Adipose tissue (tissue), 3 donors: ENCODE data around the gene AZU1. TPM values are rescaled to one million over a fixed set of nuclear protein-coding genes. Genes with fewer than 3 reads are reported as not detected.

Experiments used
- H3K27ac ChIP-seq: one replicate; pipeline ENCODE4 v1.5.1; 2013; ENCODE audit warnings: low read depth, low read length
- WGBS, 3 donors: extraction: QIAGEN DNeasy Blood & Tissue Kit; methylation state at CpG; one replicate each; pipeline ENCODE4 v1.1.7; 2013; 5-methylcytosine and 5-hydroxymethylcytosine counted together
- polyA plus RNA-seq, 3 donors: library from polyadenylated mRNA; stranded (reverse); fragments of 200-250 nt; gene quantifications; one replicate each; pipeline ENCODE4 v1.2.3, GENCODE V29; 2013
- donor health status: healthy with polysubstance abuse.
- donor health status: Bipolar disorder and iron deficiency.
- donor health status: healthy.

AZU1 gene
- polyA plus RNA-seq, 3 donors = 0.03 to 3.3 (median 0.13) TPM

DNA sequence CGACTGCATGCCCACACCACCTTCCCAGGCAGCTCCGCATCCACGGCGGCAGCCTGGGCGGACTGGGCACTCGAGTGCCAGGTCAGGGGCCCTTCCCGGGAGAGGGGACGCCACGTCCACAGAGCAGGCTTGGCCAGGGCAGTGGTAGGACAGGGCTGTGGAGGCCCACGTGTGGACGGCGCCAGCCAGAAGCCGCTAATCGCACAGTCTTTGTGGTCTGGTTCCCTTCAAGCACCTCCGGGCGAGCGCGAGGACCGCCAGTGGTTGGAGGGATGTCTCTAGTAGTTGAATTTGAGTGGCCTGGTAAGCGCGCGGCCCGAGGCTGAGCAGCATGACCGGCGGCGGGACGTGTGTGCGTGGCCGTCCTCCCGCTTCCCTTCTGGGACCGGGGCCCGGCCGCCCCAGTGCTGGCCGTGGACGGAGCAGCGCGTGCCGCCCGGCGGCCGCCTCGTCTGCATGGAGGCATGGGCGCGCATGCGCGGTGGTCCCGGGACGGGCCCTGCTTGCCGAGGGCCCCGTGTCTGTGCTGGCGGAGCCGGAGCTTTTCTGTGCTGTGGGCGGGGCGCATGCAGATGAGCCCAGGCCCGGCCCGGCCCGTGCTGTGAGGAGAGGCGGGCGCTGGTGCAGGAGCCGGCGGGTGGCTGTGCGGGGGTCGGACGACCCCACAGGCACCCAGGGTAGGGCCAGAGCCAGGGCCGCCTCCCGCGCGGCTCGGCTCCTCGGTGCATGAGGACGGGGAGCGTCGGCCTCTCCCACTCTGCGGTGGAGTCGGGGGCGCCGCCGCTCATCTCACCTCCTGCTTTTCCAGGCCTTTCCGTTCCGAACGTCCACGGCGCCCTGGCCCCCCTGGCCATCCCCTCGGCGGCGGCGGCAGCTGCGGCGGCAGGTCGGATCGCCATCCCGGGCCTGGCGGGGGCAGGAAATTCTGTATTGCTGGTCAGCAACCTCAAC lies 21.8 kb upstream of the AZU1 start:
- 89 to 93% (median 92%) methylated on average over 79 to 93 of the region's 93 CpGs for WGBS, 3 donors
- no peak overlapping the region for H3K27ac ChIP-seq

DNA sequence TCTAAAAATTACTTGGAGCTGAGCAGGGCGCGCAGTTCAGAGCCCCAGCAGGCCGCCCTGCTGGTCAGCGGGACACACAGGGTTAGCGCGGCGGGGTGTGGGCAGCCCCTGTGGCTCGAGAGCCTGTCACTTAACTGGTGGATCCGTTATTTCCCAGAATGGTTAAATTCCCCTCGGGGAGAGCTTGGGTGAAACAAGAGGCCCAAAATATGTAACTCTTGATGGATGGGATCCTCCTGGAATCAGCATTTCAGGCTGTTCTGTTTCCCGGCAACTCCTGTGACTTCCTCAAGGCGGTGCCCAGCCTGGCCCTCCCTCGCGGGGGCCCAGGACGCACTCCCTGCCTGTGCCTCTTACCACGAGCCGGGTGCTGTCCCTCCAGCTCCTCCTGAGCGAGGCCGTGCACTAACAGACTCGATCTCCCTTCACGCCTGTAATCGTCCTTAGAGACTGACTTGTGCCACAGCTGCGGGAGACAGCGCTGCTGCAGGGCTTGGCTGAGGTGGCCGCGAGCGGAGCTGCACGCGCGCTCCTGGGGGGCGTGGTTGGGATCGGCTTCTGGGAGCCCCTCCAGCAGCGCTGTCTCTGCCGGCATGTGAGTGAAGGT lies 20.7 kb upstream of the AZU1 start:
- no peak overlapping the region for H3K27ac ChIP-seq
- 82 to 87% (median 83%) methylated on average over 34 of the region's 34 CpGs for WGBS, 3 donors

DNA sequence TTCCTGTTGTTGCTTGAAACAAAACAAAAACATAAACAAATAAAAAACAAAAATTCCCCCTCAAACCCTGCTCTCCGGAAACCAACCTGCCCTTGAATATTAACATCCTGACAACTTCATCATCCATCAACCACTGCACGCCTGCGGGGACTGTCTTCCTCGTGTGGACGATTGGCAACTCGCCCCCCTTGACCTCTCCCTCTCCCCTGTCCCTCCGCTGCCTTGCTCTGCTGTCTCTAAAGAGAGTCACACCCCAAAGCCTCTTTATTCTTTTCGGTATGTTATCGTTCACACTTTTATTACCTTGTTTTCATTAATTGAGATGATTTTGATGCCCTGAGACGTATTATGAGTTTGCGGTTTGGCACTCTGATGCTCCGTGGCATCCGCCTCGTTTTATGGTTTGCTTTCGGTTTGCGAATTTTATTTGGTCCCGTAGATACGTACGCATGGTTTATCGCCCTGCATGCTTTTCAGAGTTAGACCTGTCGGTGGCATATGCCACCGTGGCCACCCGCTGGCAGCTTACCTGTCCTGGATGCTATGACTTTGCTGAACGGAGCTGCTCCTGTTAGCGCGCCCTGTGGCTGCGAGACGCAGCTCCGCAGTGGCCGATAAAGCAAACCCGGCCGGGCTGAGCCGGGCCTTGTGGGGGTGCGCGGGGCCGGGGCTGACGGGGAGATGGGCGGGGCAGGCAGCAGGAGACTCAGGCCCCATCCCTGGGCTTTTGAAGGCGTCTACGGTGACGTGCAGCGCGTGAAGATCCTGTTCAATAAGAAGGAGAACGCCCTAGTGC lies 19.8 kb upstream of the AZU1 start:
- WGBS, 3 donors = 90 to 92% (median 91%) methylated on average over 44 of the region's 44 CpGs
- H3K27ac ChIP-seq = no peak overlapping the region

- 91 to 92% (median 91%) methylated on average over 22 to 26 of the region's 26 CpGs for WGBS, 3 donors
These were observed 19.2 kb upstream of the AZU1 start for GRCh38 chr19:808423-808775.

GRCh38 chr19:810077-810855 lies 17.4 kb upstream of the AZU1 start:
- WGBS, 3 donors = 83 to 84% (median 84%) methylated on average over 30 of the region's 30 CpGs
- no peak overlapping the region for H3K27ac ChIP-seq

More at GRCh38 chr19:808423-808775, 19.2 kb upstream of the AZU1 start:
- H3K27ac ChIP-seq = no peak overlapping the region

DNA sequence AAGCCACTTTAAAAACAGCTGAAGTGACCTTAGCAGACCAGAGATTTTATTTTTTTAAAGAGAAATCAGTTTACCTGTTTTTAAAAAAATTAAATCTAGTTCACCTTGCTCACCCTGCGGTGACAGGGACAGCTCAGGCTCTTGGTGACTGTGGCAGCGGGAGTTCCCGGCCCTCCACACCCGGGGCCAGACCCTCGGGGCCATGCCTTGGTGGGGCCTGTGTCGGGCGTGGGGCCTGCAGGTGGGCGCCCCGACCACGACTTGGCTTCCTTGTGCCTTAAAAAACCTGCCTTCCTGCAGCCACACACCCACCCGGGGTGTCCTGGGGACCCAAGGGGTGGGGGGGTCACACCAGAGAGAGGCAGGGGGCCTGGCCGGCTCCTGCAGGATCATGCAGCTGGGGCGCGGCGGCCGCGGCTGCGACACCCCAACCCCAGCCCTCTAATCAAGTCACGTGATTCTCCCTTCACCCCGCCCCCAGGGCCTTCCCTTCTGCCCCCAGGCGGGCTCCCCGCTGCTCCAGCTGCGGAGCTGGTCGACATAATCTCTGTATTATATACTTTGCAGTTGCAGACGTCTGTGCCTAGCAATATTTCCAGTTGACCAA lies 16.7 kb upstream of the AZU1 start:
- 85 to 91% (median 89%) methylated on average over 22 to 25 of the region's 25 CpGs for WGBS, 3 donors
- no peak overlapping the region for H3K27ac ChIP-seq

GRCh38 chr19:811506-812048 lies 16.1 kb upstream of the AZU1 start:
- no peak overlapping the region for H3K27ac ChIP-seq

DNA sequence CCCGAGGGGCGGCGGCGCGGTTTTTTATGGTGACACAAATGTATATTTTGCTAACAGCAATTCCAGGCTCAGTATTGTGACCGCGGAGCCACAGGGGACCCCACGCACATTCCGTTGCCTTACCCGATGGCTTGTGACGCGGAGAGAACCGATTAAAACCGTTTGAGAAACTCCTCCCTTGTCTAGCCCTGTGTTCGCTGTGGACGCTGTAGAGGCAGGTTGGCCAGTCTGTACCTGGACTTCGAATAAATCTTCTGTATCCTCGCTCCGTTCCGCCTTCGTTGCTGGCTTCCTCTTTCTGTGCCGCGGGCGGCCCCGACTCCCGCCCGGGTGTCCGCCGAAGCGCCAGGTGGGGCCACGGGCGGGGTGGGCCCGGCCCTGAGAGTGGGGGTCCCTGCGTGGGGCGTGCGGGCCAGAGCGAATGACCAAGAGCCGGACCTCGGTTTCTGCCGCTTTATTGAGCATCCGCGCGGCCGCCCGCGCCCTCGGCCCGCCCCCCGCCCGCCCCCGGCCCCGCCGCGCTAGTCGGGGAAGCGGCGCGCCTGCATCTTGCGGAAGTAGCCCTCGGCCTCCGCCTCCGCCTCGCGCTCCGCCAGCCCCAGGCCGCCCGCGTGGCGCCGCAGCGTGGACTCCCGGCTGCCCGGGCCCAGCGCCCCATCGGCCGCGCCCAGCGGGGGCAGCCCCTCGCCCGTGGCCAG lies 15.4 kb upstream of the AZU1 start:
- WGBS, 3 donors = 88 to 92% (median 90%) methylated on average over 54 to 80 of the region's 80 CpGs
- no peak overlapping the region for H3K27ac ChIP-seq

More at GRCh38 chr19:811506-812048, 16.1 kb upstream of the AZU1 start:
- 92 to 97% (median 96%) methylated on average over 20 of the region's 20 CpGs for WGBS, 3 donors

DNA sequence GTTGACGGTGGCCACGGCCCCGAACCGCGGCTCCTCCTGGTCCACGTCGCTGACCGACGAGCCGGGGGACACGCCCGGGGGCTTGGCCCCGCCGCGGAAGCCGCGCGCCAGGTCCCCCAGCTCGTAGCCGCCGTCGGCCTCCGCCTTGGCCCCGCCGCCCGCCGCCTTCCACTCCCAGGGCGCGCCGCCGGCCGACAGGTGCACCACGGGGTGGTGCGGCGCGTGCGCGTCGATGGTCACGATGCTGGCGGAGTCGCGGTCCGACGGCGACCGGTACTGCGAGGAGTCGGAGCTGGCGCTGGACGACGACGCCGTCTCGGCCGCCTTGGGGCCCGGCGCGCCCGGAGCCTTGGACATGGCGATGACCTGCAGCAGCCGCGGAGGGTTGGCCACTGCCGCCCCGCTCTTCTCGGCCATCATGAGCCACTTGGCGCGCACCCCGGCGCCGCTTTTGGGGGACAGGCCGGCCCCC lies 14.9 kb upstream of the AZU1 start:
- 93 to 95% (median 94%) methylated on average over 25 to 72 of the region's 72 CpGs for WGBS, 3 donors
- no peak overlapping the region for H3K27ac ChIP-seq

DNA sequence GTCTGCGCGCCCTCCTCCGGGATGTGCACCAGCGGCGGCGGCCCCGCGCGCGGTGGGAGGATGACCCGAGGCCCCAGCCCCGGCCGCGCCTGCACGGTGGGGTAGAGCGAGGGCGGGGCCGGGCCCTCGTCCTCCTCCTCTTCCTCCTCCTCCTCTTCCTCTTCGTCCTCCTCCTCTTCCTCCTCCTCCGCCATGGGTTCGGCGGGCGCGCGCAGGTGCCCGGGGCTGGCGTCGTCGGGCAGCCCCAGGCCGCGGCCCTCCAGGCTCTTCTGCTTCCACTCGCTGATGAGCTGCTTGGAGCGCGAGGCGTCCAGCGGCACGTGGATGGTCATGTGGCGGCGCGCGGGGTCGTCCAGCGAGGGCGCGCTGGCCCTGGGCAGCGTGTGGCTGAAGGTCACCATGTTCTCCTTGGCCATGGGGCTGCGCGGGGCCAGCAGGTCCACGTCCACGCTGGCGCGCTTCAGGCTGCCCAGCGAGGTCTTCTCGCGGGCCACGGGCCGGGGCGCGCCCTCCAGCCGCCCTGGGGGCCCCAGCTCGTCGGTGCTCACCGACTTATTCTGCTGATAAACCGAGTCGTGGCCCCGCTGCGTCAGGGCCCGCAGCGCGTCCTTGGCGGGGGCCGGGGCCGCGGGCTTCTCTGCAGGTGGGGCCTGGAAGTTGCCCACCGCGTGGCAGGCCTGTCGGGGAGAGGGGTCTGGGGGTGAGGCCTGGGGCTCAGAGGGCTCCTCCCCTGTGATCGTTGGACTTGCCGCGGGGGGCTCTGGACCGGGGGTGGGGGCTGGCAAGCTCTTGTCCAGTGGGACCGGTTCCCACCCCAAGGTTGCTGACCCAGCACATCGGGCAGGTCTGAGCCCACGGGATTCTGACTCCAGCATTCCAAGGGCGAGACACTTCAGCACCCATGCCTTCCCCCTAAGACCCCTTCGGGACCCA lies 14.2 kb upstream of the AZU1 start:
- 91 to 94% (median 91%) methylated on average over 69 to 87 of the region's 87 CpGs for WGBS, 3 donors
- no peak overlapping the region for H3K27ac ChIP-seq

DNA sequence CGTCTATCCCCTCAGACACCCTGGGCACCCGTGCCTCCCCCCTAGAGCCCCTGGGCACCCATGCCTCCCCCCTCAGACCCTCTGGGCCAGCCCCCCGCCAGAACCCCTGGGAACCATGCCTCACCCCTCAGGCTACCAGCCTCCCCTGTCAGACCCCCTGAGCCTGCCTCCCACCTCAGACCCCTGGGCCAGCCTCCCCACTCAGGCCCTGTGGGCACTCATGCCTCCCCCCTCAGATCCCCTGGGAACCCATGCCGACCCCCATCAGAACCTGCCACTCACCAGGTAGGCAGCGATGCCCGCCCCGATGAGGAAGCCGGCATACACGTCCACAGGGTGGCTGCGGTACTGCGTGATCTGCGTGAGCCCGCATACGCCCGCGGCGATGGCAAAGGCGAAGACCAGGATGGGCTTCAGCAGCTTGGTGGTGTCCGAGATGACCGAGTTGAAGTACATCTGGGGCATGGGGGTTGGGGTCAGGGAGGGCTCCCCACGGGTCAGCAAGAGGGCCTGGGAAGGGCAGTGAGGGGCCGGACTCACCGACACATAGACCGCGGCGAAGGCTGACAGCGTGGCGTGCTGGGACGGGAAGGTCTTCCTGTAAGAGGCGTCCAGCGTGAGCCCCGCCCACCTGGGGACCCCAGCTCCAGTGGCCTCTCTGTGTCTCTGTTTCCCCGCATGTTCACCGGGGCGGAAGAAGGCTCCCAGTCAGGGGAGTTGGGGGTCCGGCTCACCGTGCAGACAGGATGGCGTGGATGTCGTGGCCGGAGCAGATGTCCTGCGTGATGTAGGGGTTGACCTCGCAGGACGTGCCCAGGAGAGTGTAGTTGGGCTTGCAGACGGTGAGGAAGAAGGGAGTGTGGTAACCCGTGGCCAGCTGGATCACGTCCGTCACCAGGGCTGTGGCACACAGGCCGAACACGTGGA lies 13.2 kb upstream of the AZU1 start:
- 87 to 92% (median 89%) methylated on average over 48 to 49 of the region's 49 CpGs for WGBS, 3 donors
- no peak overlapping the region for H3K27ac ChIP-seq

DNA sequence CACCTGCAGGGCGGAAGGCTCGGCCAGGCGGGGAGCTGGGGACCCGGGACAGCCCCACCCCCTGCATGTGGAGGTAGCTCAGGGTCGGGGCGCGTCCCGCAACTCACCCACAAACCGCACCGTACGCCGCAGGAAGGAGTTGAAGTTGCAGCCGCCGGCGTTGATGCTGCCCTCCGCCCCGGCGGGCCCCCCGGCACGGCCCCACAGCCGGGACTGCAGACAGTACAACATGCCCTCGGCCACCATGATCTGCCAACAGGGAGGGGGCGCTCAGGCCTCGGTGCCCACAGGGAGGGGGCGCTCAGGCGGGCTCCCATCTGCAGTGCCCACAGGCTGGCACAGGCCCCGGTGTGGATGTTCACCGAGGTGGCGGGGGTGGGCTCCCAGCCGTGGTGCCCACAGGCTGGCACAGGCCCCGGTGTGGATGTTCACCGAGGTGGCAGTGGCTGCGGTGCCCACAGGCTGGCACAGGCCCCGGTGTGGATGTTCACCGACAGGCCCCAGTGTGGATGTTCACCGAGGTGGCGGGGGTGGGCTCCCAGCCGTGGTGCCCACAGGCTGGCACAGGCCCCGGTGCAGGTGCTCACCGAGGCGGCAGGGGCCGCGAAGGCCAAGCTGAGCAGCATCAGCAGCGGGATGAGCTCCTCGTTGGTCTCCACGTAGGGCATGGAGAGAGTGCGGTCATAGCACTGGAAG lies 12.4 kb upstream of the AZU1 start:
- no peak overlapping the region for H3K27ac ChIP-seq
- 89 to 96% (median 95%) methylated on average over 36 to 47 of the region's 47 CpGs for WGBS, 3 donors

- H3K27ac ChIP-seq = no peak overlapping the region
- 92 to 97% (median 95%) methylated on average over 11 to 13 of the region's 13 CpGs for WGBS, 3 donors
These were observed 11.7 kb upstream of the AZU1 start for GRCh38 chr19:815775-816499.

GRCh38 chr19:816500-816857 lies 11.2 kb upstream of the AZU1 start:
- H3K27ac ChIP-seq = no peak overlapping the region
- WGBS, 3 donors = 83 to 91% (median 90%) methylated on average over 2 of the region's 2 CpGs
